HCT116 (cell line): Measurements from ENCODE around the gene CRIP2. TPM values are rescaled to one million over a fixed set of nuclear protein-coding genes. Genes with fewer than 3 reads are reported as not detected.

Source experiments
- ATAC-seq: fragments of 200-7000 bp; cut with Tn5 transposase; 2 replicates; pipeline ENCODE4 v1.9.1; 2020; ENCODE audit warnings: mild to moderate bottlenecking, moderate library complexity
- BruUV-seq: library from RNA; stranded (reverse); fragments of 400-500 nt; replicated peaks from 2 replicates; lab custom pipeline; 2021; lab: Mats Ljungman, UMichigan
- CTCF ChIA-PET: fragments of 300-600 bp; sonication (Branson Sonifier 250); formaldehyde crosslinking; loops from one replicate; lab custom pipeline; 2021; ENCODE audit warnings: antibody characterized with exemption; lab: Charles Lee
- POLR2A ChIA-PET: fragments of 300-600, 350-600 bp; sonication (Branson Sonifier 250); formaldehyde crosslinking; loops from one replicate; lab custom pipeline; 2021; ENCODE audit warnings: antibody characterized with exemption; lab: Charles Lee
- RAD21 ChIA-PET, 2 experiments: fragments of 300-600 bp; sonication (Branson Sonifier 250); formaldehyde crosslinking; loops; one replicate each; lab custom pipeline; 2023; ENCODE audit warnings: low total read pairs in 2 of 2; ENCODE audit not compliant: uncharacterized antibody in 2 of 2, unreplicated experiment in 2 of 2, low non-redundant PET in 1 of 2; lab: Charles Lee
- DNase-seq: peaks from one replicate; pipeline ENCODE4 v3.0.0-alpha.2; 2010; ENCODE audit warnings: low read depth, low spot score
- H2AFZ ChIP-seq: fragments of 200-600 bp; shearing (Covaris generic), sonication (generic); 2 replicates; pipeline ENCODE4 v1.6.1; 2017; ENCODE audit warnings: low read depth, mixed run types, mixed read lengths, antibody characterized with exemption, low read length; ENCODE audit not compliant: poor library complexity, severe bottlenecking
- H3K27ac ChIP-seq: 2 replicates; pipeline ENCODE4 v1.5.1; 2012; ENCODE audit warnings: low read depth, low read length
- H3K27me3 ChIP-seq: fragments of 200-600 bp; sonication (generic); 2 replicates; pipeline ENCODE4 v1.6.1; 2016; ENCODE audit warnings: mixed run types, low read length, mixed read lengths; ENCODE audit not compliant: insufficient read depth
- H3K36me3 ChIP-seq, 2 experiments: fragments of 200-500 bp in 1 of 2; fragments of 200-600 bp in 1 of 2; sonication (Bioruptor generic) in 1 of 2; sonication (generic) in 1 of 2; 2 replicates each; pipeline versions ENCODE4 v1.5.1 to v1.6.1; 2014 to 2016; ENCODE audit warnings: low read length in 2 of 2, inconsistent platforms in 1 of 2, mixed read lengths in 1 of 2, mixed run types in 1 of 2; ENCODE audit not compliant: insufficient read depth in 2 of 2, control insufficient read depth in 1 of 2
- H3K4me1 ChIP-seq, 2 experiments: fragments of 200-600 bp in 1 of 2; sonication (generic) in 1 of 2; 2 replicates each; pipeline versions ENCODE4 v1.5.1 to v1.6.1; 2012 to 2017; ENCODE audit warnings: low read length in 2 of 2, inconsistent platforms in 1 of 2, mild to moderate bottlenecking in 1 of 2, mixed read lengths in 1 of 2, mixed run types in 1 of 2, moderate library complexity in 1 of 2; ENCODE audit not compliant: insufficient read depth in 2 of 2, control insufficient read depth in 1 of 2
- H3K4me2 ChIP-seq: fragments of 200-600 bp; sonication (generic); 2 replicates; pipeline ENCODE4 v1.6.1; 2017; ENCODE audit warnings: mixed run types, low read length, mixed read lengths
- H3K4me3 ChIP-seq, 2 experiments: fragments of 200-600 bp in 1 of 2; sonication (generic) in 1 of 2; replicated peaks in 1 of 2; 2 replicates each; pipeline ENCODE4 v1.5.1; 2011 to 2016; ENCODE audit warnings: low read length in 2 of 2, control low read depth in 1 of 2, low read depth in 1 of 2, mild to moderate bottlenecking in 1 of 2, mixed read lengths in 1 of 2, mixed run types in 1 of 2
- H3K79me2 ChIP-seq: fragments of 200-600 bp; sonication (generic); 2 replicates; pipeline ENCODE4 v1.6.1; 2017; ENCODE audit warnings: mild to moderate bottlenecking, mixed run types, low read length, moderate library complexity, mixed read lengths; ENCODE audit not compliant: insufficient read depth
- H3K9ac ChIP-seq: fragments of 200-600 bp; sonication (generic); 2 replicates; pipeline ENCODE4 v1.6.1; 2016; ENCODE audit warnings: low read length, mixed read lengths
- H3K9me2 ChIP-seq: fragments of 200-600 bp; sonication (generic), shearing (Covaris generic); 2 replicates; pipeline ENCODE4 v1.6.1; 2017; ENCODE audit warnings: mixed run types, mild to moderate bottlenecking, moderate library complexity; ENCODE audit not compliant: insufficient read depth
- H3K9me3 ChIP-seq, 2 experiments: fragments of 200-500 bp in 1 of 2; fragments of 200-600 bp in 1 of 2; sonication (Bioruptor generic) in 1 of 2; sonication (generic) in 1 of 2; 2 replicates each; pipeline ENCODE4 v1.6.1; 2014 to 2017; ENCODE audit warnings: low read length in 2 of 2, mixed read lengths in 2 of 2, inconsistent platforms in 1 of 2, low read depth in 1 of 2, mild to moderate bottlenecking in 1 of 2, mixed run types in 1 of 2, moderate library complexity in 1 of 2; ENCODE audit not compliant: control insufficient read depth in 1 of 2, insufficient read depth in 1 of 2
- H4K20me1 ChIP-seq: fragments of 200-600 bp; sonication (generic), shearing (Covaris generic); 2 replicates; pipeline ENCODE4 v1.6.1; 2017; ENCODE audit warnings: mixed run types, mild to moderate bottlenecking, moderate library complexity; ENCODE audit not compliant: insufficient read depth
- CBX3 ChIP-seq: IDR thresholded peaks from 2 replicates; pipeline ENCODE4 v1.6.1; 2012; ENCODE audit warnings: low read depth
- CEBPB ChIP-seq: IDR thresholded peaks from 2 replicates; pipeline ENCODE4 v1.6.1; 2012; ENCODE audit warnings: low read depth
- CTCF ChIP-seq, 3 experiments: fragments of 200-600 bp in 1 of 3; sonication (generic) in 1 of 3; IDR thresholded peaks in 2 of 3; conservative IDR thresholded peaks in 1 of 3; 2 replicates each; pipeline ENCODE4 v1.5.1; 2012 to 2017; ENCODE audit warnings: low read depth in 2 of 3, low read length in 2 of 3, antibody characterized with exemption in 1 of 3, borderline replicate concordance in 1 of 3, control low read depth in 1 of 3, mild to moderate bottlenecking in 1 of 3, mixed read lengths in 1 of 3, mixed run types in 1 of 3, moderate library complexity in 1 of 3; ENCODE audit not compliant: insufficient read depth in 1 of 3
- EZH2 ChIP-seq: fragments of 200-600 bp; sonication (generic); IDR thresholded peaks from 2 replicates; pipeline ENCODE4 v1.6.1; 2017; ENCODE audit warnings: antibody characterized with exemption, mixed run types
- FOSL1 ChIP-seq: IDR thresholded peaks from 2 replicates; pipeline ENCODE4 v1.6.1; 2012; ENCODE audit warnings: low read depth
- POLR2A ChIP-seq: IDR thresholded peaks from 2 replicates; pipeline ENCODE4 v1.7.0; 2011; ENCODE audit warnings: borderline replicate concordance; ENCODE audit not compliant: insufficient read depth, insufficient read length; ENCODE audit errors: extremely low read depth
- RAD21 ChIP-seq: IDR thresholded peaks from 2 replicates; pipeline ENCODE4 v1.6.1; 2012; ENCODE audit warnings: low read depth, mild to moderate bottlenecking
- SIN3A ChIP-seq: IDR thresholded peaks from 2 replicates; pipeline ENCODE4 v1.6.1; 2012; ENCODE audit warnings: low read depth
- SP1 ChIP-seq: IDR thresholded peaks from 2 replicates; pipeline ENCODE4 v1.6.1; 2012; ENCODE audit warnings: low read depth
- SRF ChIP-seq: IDR thresholded peaks from 2 replicates; pipeline ENCODE4 v1.6.1; 2012; ENCODE audit warnings: low read depth
- ZFX ChIP-seq: fragments of 450-650 bp; IDR thresholded peaks from 2 replicates; pipeline ENCODE4 v1.6.1; 2017
- intact Hi-C: fragments of 100-400 bp; cut with micrococcal nuclease; formaldehyde crosslinking; loops from 2 replicates; pipeline ENCODE4 v1.10.0; 2022
- total RNA-seq: library from RNA; stranded (reverse); gene quantifications from one replicate; pipeline ENCODE4 v1.2.1, GENCODE V29; 2021; ENCODE audit not compliant: unreplicated experiment
- TF ChIP-seq, protein P1 (sequence below): IDR thresholded peaks from 2 replicates; pipeline ENCODE4 v1.6.1; 2012; ENCODE audit warnings: low read depth

CRIP2 gene
- total RNA-seq, 1 experiment from 2014 or later = 31.1 TPM

DNA sequence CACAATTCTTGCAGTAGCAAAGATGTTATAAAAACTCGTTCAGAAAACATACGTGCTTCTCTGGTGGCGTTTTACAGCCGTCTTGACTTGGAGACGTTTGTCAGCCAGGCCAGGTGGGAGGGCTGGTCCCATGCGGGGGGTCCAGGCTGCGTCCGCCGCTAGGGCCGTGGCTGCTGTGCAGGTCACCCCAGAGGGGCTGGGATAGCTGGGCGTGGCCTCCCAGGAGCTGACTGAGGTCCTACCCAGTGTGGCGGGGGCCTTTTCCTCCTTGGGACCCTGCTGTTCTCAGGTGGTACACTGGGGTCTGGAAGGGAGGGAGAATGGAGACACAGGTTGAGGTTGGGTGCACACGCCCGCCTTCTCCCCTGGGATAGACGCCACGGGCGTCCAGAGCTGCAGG, 29.8 kb upstream of the CRIP2 start:
- no peak overlapping the region for H3K27ac ChIP-seq
- TF ChIP-seq RAD21 = no peak
- no peak for TF ChIP-seq FOSL1
- no peak for TF ChIP-seq POLR2A
- TF ChIP-seq EZH2 = no peak
- TF ChIP-seq SRF = no peak
- no peak for TF ChIP-seq CBX3
- TF ChIP-seq ZFX = no peak
- TF ChIP-seq SIN3A = no peak
- no peaks in the 10 kb centered on the region for H3K9me2 ChIP-seq
- H3K36me3 ChIP-seq = peaks cover 4 to 11% of the 10 kb centered on the region in 2 experiments; a peak in 2 of 4 replicates
- H3K9me3 ChIP-seq = no peaks in the 10 kb centered on the region
- RAD21 ChIA-PET = no interaction called here
- H3K27me3 ChIP-seq = no peaks in the 10 kb centered on the region
- POLR2A ChIA-PET = no interaction called here
- no peaks in the 10 kb centered on the region for H4K20me1 ChIP-seq
- no peak overlapping the region for H3K4me2 ChIP-seq
- CTCF ChIA-PET = no interaction called here
- peaks cover 28% of the 10 kb centered on the region; the same call in 1 of the 2 replicates for H3K79me2 ChIP-seq
- intact Hi-C loops = no loop called here
- no peak overlapping the region for H3K9ac ChIP-seq
- ATAC-seq = no peak
- DNase-seq = no peak
- no peak overlapping the region for H2AFZ ChIP-seq
- no TSS peak for BruUV-seq
- no peaks in the 10 kb centered on the region for H3K4me1 ChIP-seq
- no peak overlapping the region for H3K4me3 ChIP-seq

GRCh38 chr14:105445290-105445689, 29.3 kb upstream of the CRIP2 start:
- Histone ChIP-seq H3K36me3 (peaks cover 4 to 13% of the 10 kb centered on the region in 2 experiments; a peak in 2 of 4 replicates), H3K27me3 (no peaks in the 10 kb centered on the region), H3K4me3 (no peak overlapping the region), H2AFZ (no peak overlapping the region), H4K20me1 (no peaks in the 10 kb centered on the region), H3K79me2 (peaks cover 23% of the 10 kb centered on the region; the same call in 1 of the 2 replicates), H3K4me2 (no peak overlapping the region), H3K4me1 (no peaks in the 10 kb centered on the region), H3K9me2 (no peaks in the 10 kb centered on the region), H3K27ac (no peak overlapping the region)
- DNase-seq (no peak), ATAC-seq (no peak)
- ChIA-PET POLR2A (no interaction called here), RAD21 (no interaction called here), CTCF (no interaction called here)
- no TSS peak for BruUV-seq
- no peak for TF ChIP-seq CEBPB
- no peak for TF ChIP-seq SP1
- TF ChIP-seq, protein P1, sequence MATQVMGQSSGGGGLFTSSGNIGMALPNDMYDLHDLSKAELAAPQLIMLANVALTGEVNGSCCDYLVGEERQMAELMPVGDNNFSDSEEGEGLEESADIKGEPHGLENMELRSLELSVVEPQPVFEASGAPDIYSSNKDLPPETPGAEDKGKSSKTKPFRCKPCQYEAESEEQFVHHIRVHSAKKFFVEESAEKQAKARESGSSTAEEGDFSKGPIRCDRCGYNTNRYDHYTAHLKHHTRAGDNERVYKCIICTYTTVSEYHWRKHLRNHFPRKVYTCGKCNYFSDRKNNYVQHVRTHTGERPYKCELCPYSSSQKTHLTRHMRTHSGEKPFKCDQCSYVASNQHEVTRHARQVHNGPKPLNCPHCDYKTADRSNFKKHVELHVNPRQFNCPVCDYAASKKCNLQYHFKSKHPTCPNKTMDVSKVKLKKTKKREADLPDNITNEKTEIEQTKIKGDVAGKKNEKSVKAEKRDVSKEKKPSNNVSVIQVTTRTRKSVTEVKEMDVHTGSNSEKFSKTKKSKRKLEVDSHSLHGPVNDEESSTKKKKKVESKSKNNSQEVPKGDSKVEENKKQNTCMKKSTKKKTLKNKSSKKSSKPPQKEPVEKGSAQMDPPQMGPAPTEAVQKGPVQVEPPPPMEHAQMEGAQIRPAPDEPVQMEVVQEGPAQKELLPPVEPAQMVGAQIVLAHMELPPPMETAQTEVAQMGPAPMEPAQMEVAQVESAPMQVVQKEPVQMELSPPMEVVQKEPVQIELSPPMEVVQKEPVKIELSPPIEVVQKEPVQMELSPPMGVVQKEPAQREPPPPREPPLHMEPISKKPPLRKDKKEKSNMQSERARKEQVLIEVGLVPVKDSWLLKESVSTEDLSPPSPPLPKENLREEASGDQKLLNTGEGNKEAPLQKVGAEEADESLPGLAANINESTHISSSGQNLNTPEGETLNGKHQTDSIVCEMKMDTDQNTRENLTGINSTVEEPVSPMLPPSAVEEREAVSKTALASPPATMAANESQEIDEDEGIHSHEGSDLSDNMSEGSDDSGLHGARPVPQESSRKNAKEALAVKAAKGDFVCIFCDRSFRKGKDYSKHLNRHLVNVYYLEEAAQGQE = no peak
- TF ChIP-seq CTCF (IDR thresholded peaks at IDR 0.05 in 2 of 3, conservative IDR thresholded peaks at IDR 0.05 in 1 of 3; ENCODE audit: borderline replicate concordance in 1 of 3, insufficient read depth in 1 of 3, low read depth in 2 of 3, low read length in 2 of 3) = no peak
- TF ChIP-seq, all 23 proteins: peak for 0
- H3K9me3 ChIP-seq = no peaks in the 10 kb centered on the region
- intact Hi-C loops = no loop called here
- H3K9ac ChIP-seq = no peak overlapping the region
